ENCODE results near the gene DNM2. TPM values are rescaled to one million over a fixed set of nuclear protein-coding genes. Genes with fewer than 3 reads are reported as not detected.
"Not testable (repeated sequence)": the region's sequence is repeated elsewhere in the genome, so short reads cannot be mapped to it uniquely, and the experiment has no call there.

Gene DNM2
- total RNA-seq, 4 donors from 2014 or later = 469 to 1,152 (median 585) TPM

DNA sequence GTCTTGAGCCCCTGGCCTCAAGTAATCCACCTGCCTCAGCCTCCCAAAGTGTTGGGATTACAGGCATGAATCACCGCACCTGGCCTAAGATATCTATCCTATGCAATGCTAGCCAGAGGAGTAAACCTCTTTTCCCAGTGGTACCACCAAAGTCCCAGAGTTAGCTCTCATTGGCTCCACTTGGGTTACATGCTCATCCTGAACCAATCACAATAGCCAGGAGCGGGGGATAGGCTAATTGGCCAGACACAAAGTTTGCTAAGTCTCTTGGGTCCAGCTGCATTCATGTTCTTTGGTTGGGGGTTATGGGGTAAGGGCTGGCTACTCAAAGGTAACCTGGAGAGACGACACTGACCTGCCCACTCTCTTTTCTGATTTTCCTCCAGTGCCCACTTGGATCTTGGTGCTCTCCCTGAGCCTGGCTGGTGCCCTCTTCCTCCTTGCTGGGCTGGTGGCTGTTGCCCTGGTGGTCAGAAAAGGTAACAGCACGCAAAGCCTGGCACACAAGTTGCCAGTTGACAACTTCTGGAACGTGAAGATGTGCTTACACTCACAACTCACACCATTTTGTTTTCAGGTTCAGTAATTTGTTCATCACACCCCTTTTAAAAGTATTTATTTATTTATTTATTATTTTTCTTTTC, 138.1 kb downstream of the DNM2 start:
- H3K36me3 ChIP-seq = no peaks in the 10 kb centered on the region
- H3K27ac ChIP-seq = no peak overlapping the region
- DNase-seq = no peak
- H3K9me3 ChIP-seq = no peaks in the 10 kb centered on the region
- H3K4me3 ChIP-seq = no peak overlapping the region
- TF ChIP-seq, protein P1, sequence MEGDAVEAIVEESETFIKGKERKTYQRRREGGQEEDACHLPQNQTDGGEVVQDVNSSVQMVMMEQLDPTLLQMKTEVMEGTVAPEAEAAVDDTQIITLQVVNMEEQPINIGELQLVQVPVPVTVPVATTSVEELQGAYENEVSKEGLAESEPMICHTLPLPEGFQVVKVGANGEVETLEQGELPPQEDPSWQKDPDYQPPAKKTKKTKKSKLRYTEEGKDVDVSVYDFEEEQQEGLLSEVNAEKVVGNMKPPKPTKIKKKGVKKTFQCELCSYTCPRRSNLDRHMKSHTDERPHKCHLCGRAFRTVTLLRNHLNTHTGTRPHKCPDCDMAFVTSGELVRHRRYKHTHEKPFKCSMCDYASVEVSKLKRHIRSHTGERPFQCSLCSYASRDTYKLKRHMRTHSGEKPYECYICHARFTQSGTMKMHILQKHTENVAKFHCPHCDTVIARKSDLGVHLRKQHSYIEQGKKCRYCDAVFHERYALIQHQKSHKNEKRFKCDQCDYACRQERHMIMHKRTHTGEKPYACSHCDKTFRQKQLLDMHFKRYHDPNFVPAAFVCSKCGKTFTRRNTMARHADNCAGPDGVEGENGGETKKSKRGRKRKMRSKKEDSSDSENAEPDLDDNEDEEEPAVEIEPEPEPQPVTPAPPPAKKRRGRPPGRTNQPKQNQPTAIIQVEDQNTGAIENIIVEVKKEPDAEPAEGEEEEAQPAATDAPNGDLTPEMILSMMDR (IDR thresholded peaks at IDR 0.05) = peak; percentile 42 to 56 (median 48)
- no peak for TF ChIP-seq POLR2AphosphoS5 (IDR thresholded peaks at IDR 0.05)
- intact Hi-C loops (cut with DNase I; ENCODE audit: low total_unique reads) = no loop called here
- in situ Hi-C loops (cut with MboI; ENCODE audit: low pct_ligation_motif_present in 1 of 4, low pct_unique_long_range_greater_than_20kb in 1 of 4, low sequenced_read_pairs in 3 of 4) = loop anchor here in 3 of 4 donors (10.0 to 25.0 kb wide), 2 partner anchors 141 to 144 kb away; partner anchors contain the start of genes DNM2 (in 3 of the 3) and QTRT1 (in 2 of the 3)
- 33 to 64% methylated on average over 3 to 5 of the region's 5 CpGs for WGBS, 2 donors (ENCODE audit: low coverage in 1 of 2)
- H3K4me1 ChIP-seq = no peaks in the 10 kb centered on the region
- no peaks in the 10 kb centered on the region for H3K27me3 ChIP-seq

DNA sequence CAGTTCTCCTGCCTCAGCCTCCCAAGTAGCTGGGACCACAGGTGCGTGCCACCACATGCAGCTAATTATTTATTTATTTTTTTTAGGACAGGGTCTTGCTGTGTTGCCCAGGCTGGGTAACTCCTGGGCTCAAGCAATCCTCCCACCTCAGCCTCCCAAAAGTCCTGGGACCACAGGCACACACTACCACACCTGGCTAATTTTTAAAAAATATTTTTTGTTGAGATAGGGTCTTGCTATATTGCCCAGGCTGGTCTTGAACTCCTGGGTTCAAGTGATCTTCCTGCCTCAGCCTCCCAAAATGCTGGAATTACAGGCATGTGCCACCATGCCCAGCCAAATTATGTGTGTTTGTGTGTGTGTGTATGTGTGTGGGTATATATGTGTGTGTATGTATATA, 139.0 kb downstream of the DNM2 start:
- H3K4me3 ChIP-seq; DNase-seq; H3K4me1 ChIP-seq; H3K27me3 ChIP-seq; H3K27ac ChIP-seq; H3K36me3 ChIP-seq; H3K9me3 ChIP-seq; intact Hi-C loops (cut with DNase I; ENCODE audit: low total_unique reads): not testable (repeated sequence)
- in situ Hi-C loops (cut with MboI; ENCODE audit: low pct_ligation_motif_present in 1 of 4, low pct_unique_long_range_greater_than_20kb in 1 of 4, low sequenced_read_pairs in 3 of 4) = loop anchor here in 3 of 4 donors (10.0 to 25.0 kb wide), 2 partner anchors 142 to 145 kb away; partner anchors contain the start of genes DNM2 (in 3 of the 3) and QTRT1 (in 2 of the 3)
- WGBS, 2 donors (ENCODE audit: low coverage in 1 of 2) = 94 to 100% methylated on average over 1 of the region's 1 CpG

GRCh38 chr19:10858204-10858828, 140.4 kb downstream of the DNM2 start:
- in situ Hi-C loops (cut with MboI; ENCODE audit: low pct_ligation_motif_present in 1 of 4, low pct_unique_long_range_greater_than_20kb in 1 of 4, low sequenced_read_pairs in 3 of 4) (loop anchor here in 3 of 4 donors (10.0 to 25.0 kb wide), 2 partner anchors 144 to 146 kb away; partner anchors contain the start of genes DNM2 (in 3 of the 3) and QTRT1 (in 2 of the 3)), intact Hi-C loops (cut with DNase I; ENCODE audit: low total_unique reads) (no loop called here)
- H3K4me3 ChIP-seq = no peak overlapping the region
- no peak overlapping the region for H3K27ac ChIP-seq
- no peak for TF ChIP-seq EP300 (IDR thresholded peaks at IDR 0.05; ENCODE audit: low read depth)
- TF ChIP-seq POLR2AphosphoS5 (IDR thresholded peaks at IDR 0.05) = no peak
- TF ChIP-seq, protein P1 (IDR thresholded peaks at IDR 0.05) = peak; percentile 39 to 47 (median 44)
- TF ChIP-seq POLR2A (IDR thresholded peaks at IDR 0.05) = no peak
- H3K9me3 ChIP-seq = no peaks in the 10 kb centered on the region
- 40 to 46% methylated on average over 3 to 4 of the region's 4 CpGs for WGBS, 2 donors (ENCODE audit: low coverage in 1 of 2)
- H3K27me3 ChIP-seq = no peaks in the 10 kb centered on the region
- no peak for DNase-seq
- no peaks in the 10 kb centered on the region for H3K4me1 ChIP-seq
- no peaks in the 10 kb centered on the region for H3K36me3 ChIP-seq

DNA sequence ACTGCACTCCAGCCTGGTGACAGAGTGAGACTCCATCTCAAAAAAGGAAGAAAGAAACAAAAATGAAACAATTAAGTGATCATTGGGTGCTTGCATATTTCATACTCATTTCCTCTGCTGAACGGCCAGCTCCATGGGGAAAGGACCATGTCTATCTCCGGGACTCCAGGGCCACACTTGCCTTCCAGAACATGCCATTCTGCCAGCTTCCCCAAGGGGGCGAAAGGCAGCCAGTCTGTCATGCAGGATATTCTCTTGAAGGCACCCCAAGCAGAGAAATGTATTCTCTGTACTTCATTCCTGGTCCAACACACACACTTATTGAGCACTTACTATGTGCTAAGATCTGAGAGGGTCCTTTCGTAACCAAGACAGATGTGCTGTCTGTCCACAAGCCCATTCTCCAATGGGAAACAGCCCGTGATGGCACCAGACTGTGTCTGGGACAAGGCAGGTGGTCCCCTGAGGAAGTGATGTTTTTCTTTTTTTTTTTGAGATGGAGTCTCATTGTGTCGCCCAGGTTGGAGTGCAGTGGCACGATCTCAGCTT, 143.3 kb downstream of the DNM2 start:
- in situ Hi-C loops (cut with MboI; ENCODE audit: low pct_ligation_motif_present in 1 of 4, low pct_unique_long_range_greater_than_20kb in 1 of 4, low sequenced_read_pairs in 3 of 4) = loop anchor here in 2 of 4 donors (25.0 kb wide), 1 partner anchor 149 kb away; the partner anchor contains the start of genes DNM2 (in 2 of the 2) and QTRT1 (in 2 of the 2)
- TF ChIP-seq, protein P1 (IDR thresholded peaks at IDR 0.05) = peak; percentile 30 to 43 (median 38)
- TF ChIP-seq EP300 (IDR thresholded peaks at IDR 0.05; ENCODE audit: low read depth) = no peak
- no peak for TF ChIP-seq POLR2A (IDR thresholded peaks at IDR 0.05)
- no peak for TF ChIP-seq POLR2AphosphoS5 (IDR thresholded peaks at IDR 0.05)
- DNase-seq = peak; percentile 45

More for the DNA sequence above, 143.3 kb downstream of the DNM2 start:
- Histone ChIP-seq H3K4me1 (peaks cover 0 to 9% (median 6%) of the 10 kb centered on the region in 4 donors), H3K4me3 (no peak overlapping the region), H3K9me3 (no peaks in the 10 kb centered on the region), H3K27ac (no peak overlapping the region), H3K27me3 (no peaks in the 10 kb centered on the region), H3K36me3 (no peaks in the 10 kb centered on the region)
- intact Hi-C loops (cut with DNase I; ENCODE audit: low total_unique reads) = no loop called here
- 61% methylated on average over 7 of the region's 7 CpGs; no CpG with 5 or more reads in 1 of the 2 donors for WGBS, 2 donors (ENCODE audit: low coverage in 1 of 2)
